A549 (cell line): ENCODE results near the gene TAF8.

Experiments used
- CEBPB ChIP-seq, 2 experiments: fragments of >200 bp in 1 of 2; sonication (Bioruptor Twin) in 1 of 2; formaldehyde crosslinking in 1 of 2; IDR thresholded peaks; 2 replicates each; pipeline ENCODE4 v1.6.1; 2012 to 2016
- CTCF ChIP-seq: fragments of >200 bp; sonication (Bioruptor Twin); formaldehyde crosslinking; IDR thresholded peaks from 3 replicates; pipeline ENCODE4 v1.5.1; 2016
- MAX ChIP-seq: IDR thresholded peaks from 2 replicates; pipeline ENCODE4 v1.6.1; 2012
- POLR2A ChIP-seq: IDR thresholded peaks from 2 replicates; pipeline ENCODE4 v1.6.1; 2012; ENCODE audit warnings: mild to moderate bottlenecking, low read length
- RFX5 ChIP-seq: fragments of 450-650 bp; IDR thresholded peaks from 2 replicates; pipeline ENCODE4 v1.7.1; 2014; ENCODE audit warnings: antibody characterized with exemption, mild to moderate bottlenecking, moderate library complexity
- USF2 ChIP-seq: fragments of 450-650 bp; IDR thresholded peaks from 2 replicates; pipeline ENCODE4 v1.6.1; 2014; ENCODE audit warnings: antibody characterized with exemption

- TF ChIP-seq POLR2A (no peak), USF2 (no peak), CTCF (no peak), CEBPB (IDR thresholded peaks at IDR 0.05) (no peak), RFX5 (no peak), MAX (no peak)
These were observed 9.4 kb upstream of the TAF8 start for GRCh38 chr6:42040856-42041480.
